A549 (cell line): ENCODE measurements around the gene SMIM38. TPM values are rescaled to one million over a fixed set of nuclear protein-coding genes. Genes with fewer than 3 reads are reported as not detected.

Experiments used
- ATAC-seq, 2 experiments: fragments of 200-7000 bp in 1 of 2; fragments of >200 bp in 1 of 2; cut with Nextera tagmentation in 1 of 2; cut with Tn5 transposase in 1 of 2; 3 replicates each; pipeline versions ENCODE4 v1.8.0 to v1.9.1; 2018 to 2020; ENCODE audit warnings: mild to moderate bottlenecking in 1 of 2, moderate library complexity in 1 of 2
- CTCF ChIA-PET: fragments of 300-600 bp; sonication (Branson Sonifier 250); formaldehyde crosslinking; extraction: SDS; loops from one replicate; lab custom pipeline; 2021; ENCODE audit warnings: antibody characterized with exemption, inconsistent platforms; lab: Yijun Ruan, JAX
- POLR2A ChIA-PET: fragments of 350-600 bp; formaldehyde crosslinking; extraction: SDS; loops from one replicate; lab custom pipeline; 2021; ENCODE audit warnings: antibody characterized with exemption, inconsistent platforms; lab: Yijun Ruan, JAX
- DNase-seq, 2 experiments: peaks; one replicate each; pipeline versions ENCODE4 v3.0.0 to v3.0.0-alpha.2; 2011 to 2016; ENCODE audit warnings: low read depth in 1 of 2, low spot score in 1 of 2
- FAIRE-seq: peaks from 2 replicates; lab custom pipeline; 2011; peaks lifted over from hg19 to GRCh38; lab: Jason Lieb, UNC
- H3K27ac ChIP-seq, 2 experiments: fragments of >200 bp; sonication (Bioruptor Twin); formaldehyde crosslinking; 3 replicates each; pipeline ENCODE4 v1.5.1; 2016 to 2017
- H3K4me1 ChIP-seq: fragments of >200 bp; sonication (Bioruptor Twin); formaldehyde crosslinking; 3 replicates; pipeline ENCODE4 v1.6.1; 2016
- H3K4me2 ChIP-seq: fragments of >200 bp; sonication (Bioruptor Twin); formaldehyde crosslinking; 3 replicates; pipeline ENCODE4 v1.6.1; 2016
- H3K4me3 ChIP-seq: fragments of >200 bp; sonication (Bioruptor Twin); formaldehyde crosslinking; 3 replicates; pipeline ENCODE4 v1.5.1; 2016
- H3K9me3 ChIP-seq: fragments of >200 bp; sonication (Bioruptor Twin); formaldehyde crosslinking; 3 replicates; pipeline ENCODE4 v1.6.1; 2016
- ATOH8 ChIP-seq: fragments of 250-450 bp; sonication (Bioruptor Pico); IDR thresholded peaks from 2 replicates; pipeline ENCODE4 v1.5.0; 2020; ENCODE audit warnings: low read depth, mild to moderate bottlenecking, moderate library complexity
- BCL3 ChIP-seq: fragments of >200 bp; sonication (Bioruptor Twin); formaldehyde crosslinking; IDR thresholded peaks from 3 replicates; pipeline ENCODE4 v1.6.1; 2016
- BHLHE40 ChIP-seq: IDR thresholded peaks from 2 replicates; pipeline ENCODE4 v1.6.1; 2012; ENCODE audit warnings: low read depth, low read length, inconsistent platforms
- CBX2 ChIP-seq: fragments of 200-600 bp; sonication (generic); IDR thresholded peaks from 2 replicates; pipeline ENCODE4 v1.6.1; 2016; ENCODE audit warnings: low read depth, mild to moderate bottlenecking, borderline replicate concordance
- CHD4 ChIP-seq: fragments of 200-600 bp; sonication (generic); IDR thresholded peaks from 2 replicates; pipeline ENCODE4 v1.6.1; 2016; ENCODE audit warnings: antibody characterized with exemption, mild to moderate bottlenecking, borderline replicate concordance
- E2F6 ChIP-seq: IDR thresholded peaks from 2 replicates; pipeline ENCODE4 v1.6.1; 2012; ENCODE audit warnings: low read depth, borderline replicate concordance
- EHMT2 ChIP-seq: fragments of 200-600 bp; sonication (generic); IDR thresholded peaks from 2 replicates; pipeline ENCODE4 v1.6.1; 2016; ENCODE audit warnings: antibody characterized with exemption, low read depth, mild to moderate bottlenecking, moderate library complexity
- EP300 ChIP-seq, 2 experiments: fragments of >200 bp; sonication (Bioruptor Twin); formaldehyde crosslinking; IDR thresholded peaks; 2 replicates in 1 of 2; 3 replicates in 1 of 2; pipeline ENCODE4 v1.6.1; 2016 to 2017
- HDAC2 ChIP-seq: fragments of 200-600 bp; sonication (generic); IDR thresholded peaks from 2 replicates; pipeline ENCODE4 v1.6.1; 2016
- HES2 ChIP-seq: fragments of >200 bp; sonication (Bioruptor Twin); formaldehyde crosslinking; IDR thresholded peaks from 2 replicates; pipeline ENCODE4 v1.6.1; 2016
- HOXB13 ChIP-seq: fragments of 250-450 bp; sonication (Bioruptor Pico); IDR thresholded peaks from 2 replicates; pipeline ENCODE4 v1.5.0; 2020; ENCODE audit warnings: low read depth, mild to moderate bottlenecking, moderate library complexity
- JUNB ChIP-seq: fragments of >200 bp; sonication (Bioruptor Twin); formaldehyde crosslinking; IDR thresholded peaks from 2 replicates; pipeline ENCODE4 v1.6.1; 2016
- MAFK ChIP-seq: fragments of 450-650 bp; IDR thresholded peaks from 2 replicates; pipeline ENCODE4 v1.6.1; 2014; ENCODE audit not compliant: partially characterized antibody
- NR3C1 ChIP-seq: fragments of >200 bp; sonication (Bioruptor Twin); formaldehyde crosslinking; IDR thresholded peaks from 3 replicates; pipeline ENCODE4 v1.6.1; 2017
- RARB ChIP-seq: fragments of 250-450 bp; sonication (Bioruptor Pico); IDR thresholded peaks from 2 replicates; pipeline ENCODE4 v1.8.0; 2021; ENCODE audit warnings: mild to moderate bottlenecking, moderate library complexity
- RCOR1 ChIP-seq: fragments of 150-350 bp; IDR thresholded peaks from 2 replicates; pipeline ENCODE4 v1.6.1; 2014; ENCODE audit warnings: antibody characterized with exemption, low read length, low read depth
- SREBF2 ChIP-seq: fragments of 450-650 bp; IDR thresholded peaks from 2 replicates; pipeline ENCODE4 v1.6.1; 2014; ENCODE audit warnings: mild to moderate bottlenecking, moderate library complexity
- ZC3H11A ChIP-seq: fragments of 450-650 bp; IDR thresholded peaks from 2 replicates; pipeline ENCODE4 v1.6.1; 2014; ENCODE audit warnings: antibody characterized with exemption, mild to moderate bottlenecking
- WGBS: methylation state at CpG from one replicate; pipeline ENCODE4 v1.1.6; 2017; ENCODE audit errors: missing lambda C conversion rate; 5-methylcytosine and 5-hydroxymethylcytosine counted together
- polyA plus RNA-seq, 4 experiments: library from polyadenylated mRNA; depleted of rRNA in 3 of 4; stranded (reverse); fragments of >200 nt; fragmentation: RNase III in 1 of 4; extraction: RNeasy Plus Mini Kit Qiagen cat#74134 plus additional on column Dnase treatment in 1 of 4; gene quantifications; 2 replicates in 3 of 4; 3 replicates in 1 of 4; pipeline ENCODE4 v1.2.3, GENCODE V29; 2011 to 2017

SMIM38 gene
- polyA plus RNA-seq, 2 of the 4 experiments (the other 2 are of a cell fraction): 0.05 to 0.08 TPM

GRCh38 chr11:69178819-69179482 lies 23.2 kb downstream of the SMIM38 start:
- ATAC-seq: no peak; a peak in 1 of 6 replicates
- CTCF ChIA-PET: interaction anchor here (1.1 kb wide), 1 partner anchor 8 kb away, joined by 3 read pairs; no protein-coding TSS in a partner anchor

GRCh38 chr11:69180226-69180625 lies 24.5 kb downstream of the SMIM38 start:
- H3K4me2 ChIP-seq: no peak overlapping the region
- H3K27ac ChIP-seq: no peak overlapping the region
- DNase-seq (no peak), FAIRE-seq (no peak), ATAC-seq (no peak)
- no peaks in the 10 kb centered on the region for H3K4me1 ChIP-seq
- 84% methylated on average over 9 of the region's 9 CpGs for WGBS
- TF ChIP-seq E2F6 (no peak), JUNB (no peak), HDAC2 (no peak), BCL3 (no peak)
- ChIA-PET CTCF (interaction anchor here (2.3 kb wide), 1 partner anchor 49 kb away, joined by 7 read pairs; no protein-coding TSS in a partner anchor), POLR2A (no interaction called here)
- no peak overlapping the region for H3K4me3 ChIP-seq
- peaks cover 7% of the 10 kb centered on the region; the same call in 2 of the 3 replicates for H3K9me3 ChIP-seq

More at GRCh38 chr11:69178819-69179482, 23.2 kb downstream of the SMIM38 start:
- FAIRE-seq (no peak), DNase-seq (no peak)
- TF ChIP-seq CHD4: no peak
- no peak for TF ChIP-seq NR3C1
- TF ChIP-seq BHLHE40: no peak
- TF ChIP-seq HES2: no peak
- no peak for TF ChIP-seq RARB (CRISPR knock-in tag)
- TF ChIP-seq HDAC2: no peak
- TF ChIP-seq RCOR1: no peak
- TF ChIP-seq CBX2: no peak
- TF ChIP-seq EP300 (IDR thresholded peaks at IDR 0.05): no peak
- no peak for TF ChIP-seq EHMT2
- TF ChIP-seq ATOH8 (CRISPR knock-in tag): no peak
- no peak for TF ChIP-seq SREBF2
- TF ChIP-seq ZC3H11A: no peak
- no peak for TF ChIP-seq MAFK
- TF ChIP-seq HOXB13: no peak
- POLR2A ChIA-PET: no interaction called here
- Histone ChIP-seq H3K9me3 (peaks cover 7% of the 10 kb centered on the region; the same call in 2 of the 3 replicates), H3K4me2 (no peak overlapping the region), H3K4me1 (no peaks in the 10 kb centered on the region), H3K4me3 (no peak overlapping the region), H3K27ac (no peak overlapping the region)
- WGBS: 48% methylated on average over 8 of the region's 9 CpGs

GRCh38 chr11:69180726-69181125 lies 25.0 kb downstream of the SMIM38 start:
- TF ChIP-seq BCL3: no peak
- no peak overlapping the region for H3K4me2 ChIP-seq
- DNase-seq (no peak), ATAC-seq (no peak), FAIRE-seq (no peak)
- no peak overlapping the region for H3K4me3 ChIP-seq
- WGBS: 88% methylated on average over 3 of the region's 3 CpGs
- H3K9me3 ChIP-seq: peaks cover 7% of the 10 kb centered on the region; the same call in 2 of the 3 replicates
- H3K4me1 ChIP-seq: no peaks in the 10 kb centered on the region
- H3K27ac ChIP-seq: no peak overlapping the region
- ChIA-PET POLR2A (no interaction called here), CTCF (interaction anchor here (2.3 kb wide), 1 partner anchor 49 kb away, joined by 7 read pairs; no protein-coding TSS in a partner anchor)
